Sigmoid colon (tissue), 7 donors: ENCODE measurements around the gene NLGN1. TPM values are rescaled to one million over a fixed set of nuclear protein-coding genes. Genes with fewer than 3 reads are reported as not detected.

Experiments used
- DNase-seq: peaks from one replicate; pipeline ENCODE4 v3.0.0-alpha.2; 2019
- H3K27ac ChIP-seq, 4 donors: fragments of 200-600 bp; sonication (generic); one replicate each; pipeline ENCODE4 v1.5.1; 2016 to 2019; ENCODE audit warnings: mild to moderate bottlenecking in 1 of 4
- H3K27me3 ChIP-seq, 3 donors: fragments of 200-600 bp; sonication (generic); one replicate each; pipeline ENCODE4 v1.5.1; 2019; ENCODE audit warnings: mild to moderate bottlenecking in 1 of 3
- H3K36me3 ChIP-seq, 4 donors: fragments of 200-600 bp; sonication (generic); one replicate each; pipeline ENCODE4 v1.5.1; 2016 to 2019
- H3K4me1 ChIP-seq, 4 donors: fragments of 200-600 bp; sonication (generic); one replicate each; pipeline ENCODE4 v1.5.1; 2017 to 2019
- H3K4me3 ChIP-seq, 4 donors: fragments of 200-600 bp; sonication (generic); one replicate each; pipeline ENCODE4 v1.5.1; 2017 to 2019; ENCODE audit warnings: mild to moderate bottlenecking in 2 of 4, moderate library complexity in 1 of 4
- H3K9me3 ChIP-seq, 4 donors: fragments of 200-600 bp in 3 of 4; sonication (generic) in 3 of 4; one replicate each; pipeline versions ENCODE4 v1.5.1 to v1.6.1; 2013 to 2019
- EP300 ChIP-seq, 4 donors: sonication (generic); formaldehyde crosslinking; IDR thresholded peaks; one replicate each; pipeline ENCODE4 v1.6.1; 2017; ENCODE audit warnings: antibody characterized with exemption in 4 of 4
- POLR2A ChIP-seq, 2 donors: fragments of 450-650 bp; IDR thresholded peaks; one replicate each; pipeline ENCODE4 v1.6.1; 2016; ENCODE audit warnings: antibody characterized with exemption in 2 of 2, mild to moderate bottlenecking in 2 of 2, moderate library complexity in 2 of 2
- POLR2AphosphoS5 ChIP-seq, 4 donors: sonication (generic); formaldehyde crosslinking; IDR thresholded peaks; one replicate each; pipeline ENCODE4 v1.6.1; 2017; ENCODE audit warnings: antibody characterized with exemption in 4 of 4
- WGBS, 2 donors: extraction: QIAGEN DNeasy Blood & Tissue Kit; methylation state at CpG; one replicate each; pipeline ENCODE4 v1.1.7; 2013; 5-methylcytosine and 5-hydroxymethylcytosine counted together
- intact Hi-C: fragments of 100-400 bp; cut with DNase I; formaldehyde crosslinking; loops from one replicate; pipeline ENCODE4 v1.15.1; 2023
- polyA plus RNA-seq, 3 donors: library from polyadenylated mRNA; stranded (reverse); fragments of 200-250 nt; gene quantifications; one replicate each; pipeline ENCODE4 v1.2.3, GENCODE V29; 2013
- total RNA-seq, 4 donors: library from RNA; depleted of rRNA; stranded (reverse); fragments of >200 nt; gene quantifications; one replicate each; pipeline ENCODE4 v1.1.0, GENCODE V29; 2016
- TF ChIP-seq, protein P1 (sequence below), 4 experiments: fragments of 450-650 bp in 3 of 4; fragments of 200-600 bp in 1 of 4; IDR thresholded peaks; one replicate each; pipeline ENCODE4 v1.5.1; 2016 to 2019; ENCODE audit warnings: antibody characterized with exemption in 4 of 4, mild to moderate bottlenecking in 3 of 4, moderate library complexity in 2 of 4
- donor health status: healthy with polysubstance abuse.
- donor health status: Bipolar disorder and iron deficiency.
- donor health status: healthy.

NLGN1 gene
- total and polyA plus RNA-seq, 7 donors: under 0.01 to 33.5 (median 28.3) TPM; not detected in 1

DNA sequence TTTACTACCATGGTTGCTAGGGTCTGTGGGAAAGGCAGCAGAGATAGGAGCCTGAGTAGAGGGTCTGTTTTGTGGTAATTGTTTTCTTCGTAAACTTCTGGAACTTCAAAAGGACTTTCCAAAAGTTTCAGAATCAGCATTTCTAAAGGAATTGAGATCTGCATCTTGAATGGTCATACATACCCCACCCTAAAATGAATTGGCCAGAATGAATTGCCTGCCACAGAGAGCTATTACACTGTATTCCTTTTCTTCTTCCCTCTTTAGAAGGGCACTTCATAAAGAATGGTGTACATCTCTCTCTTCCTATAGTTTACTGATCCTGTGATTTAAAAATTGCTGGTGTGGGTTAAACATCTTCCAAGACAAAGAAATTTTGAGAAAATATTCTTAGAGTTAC lies 525.7 kb downstream of the NLGN1 start:
- 88 to 95% methylated on average over 1 of the region's 1 CpG for whole genome bisulfite sequencing, 2 donors
- TF ChIP-seq, protein P1, sequence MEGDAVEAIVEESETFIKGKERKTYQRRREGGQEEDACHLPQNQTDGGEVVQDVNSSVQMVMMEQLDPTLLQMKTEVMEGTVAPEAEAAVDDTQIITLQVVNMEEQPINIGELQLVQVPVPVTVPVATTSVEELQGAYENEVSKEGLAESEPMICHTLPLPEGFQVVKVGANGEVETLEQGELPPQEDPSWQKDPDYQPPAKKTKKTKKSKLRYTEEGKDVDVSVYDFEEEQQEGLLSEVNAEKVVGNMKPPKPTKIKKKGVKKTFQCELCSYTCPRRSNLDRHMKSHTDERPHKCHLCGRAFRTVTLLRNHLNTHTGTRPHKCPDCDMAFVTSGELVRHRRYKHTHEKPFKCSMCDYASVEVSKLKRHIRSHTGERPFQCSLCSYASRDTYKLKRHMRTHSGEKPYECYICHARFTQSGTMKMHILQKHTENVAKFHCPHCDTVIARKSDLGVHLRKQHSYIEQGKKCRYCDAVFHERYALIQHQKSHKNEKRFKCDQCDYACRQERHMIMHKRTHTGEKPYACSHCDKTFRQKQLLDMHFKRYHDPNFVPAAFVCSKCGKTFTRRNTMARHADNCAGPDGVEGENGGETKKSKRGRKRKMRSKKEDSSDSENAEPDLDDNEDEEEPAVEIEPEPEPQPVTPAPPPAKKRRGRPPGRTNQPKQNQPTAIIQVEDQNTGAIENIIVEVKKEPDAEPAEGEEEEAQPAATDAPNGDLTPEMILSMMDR (IDR thresholded peaks at IDR 0.05): no peak
- TF ChIP-seq EP300 (IDR thresholded peaks at IDR 0.05): no peak
- TF ChIP-seq POLR2A (IDR thresholded peaks at IDR 0.05): no peak
- no peak for TF ChIP-seq POLR2AphosphoS5 (IDR thresholded peaks at IDR 0.05)
- no peak overlapping the region for H3K27ac ChIP-seq
- H3K4me1 ChIP-seq: no peaks in the 10 kb centered on the region
- H3K4me3 ChIP-seq: no peak overlapping the region
- no peak for DNase-seq
- H3K9me3 ChIP-seq: no peaks in the 10 kb centered on the region
- H3K36me3 ChIP-seq: no peaks in the 10 kb centered on the region
- no peaks in the 10 kb centered on the region for H3K27me3 ChIP-seq
- intact Hi-C loops: no loop called here

- intact Hi-C loops: no loop called here
- 86% methylated on average over 2 of the region's 2 CpGs for WGBS, 2 donors
- no peak for TF ChIP-seq EP300 (IDR thresholded peaks at IDR 0.05)
- TF ChIP-seq POLR2A (IDR thresholded peaks at IDR 0.05): no peak
- TF ChIP-seq POLR2AphosphoS5 (IDR thresholded peaks at IDR 0.05): no peak
- TF ChIP-seq, protein P1 (IDR thresholded peaks at IDR 0.05): no peak
Measured at GRCh38 chr3:173930251-173930650, 532.7 kb downstream of the NLGN1 start.

GRCh38 chr3:173932624-173933023 lies 535.1 kb downstream of the NLGN1 start:
- no peaks in the 10 kb centered on the region for H3K9me3 ChIP-seq
- intact Hi-C loops: no loop called here
- no peaks in the 10 kb centered on the region for H3K4me1 ChIP-seq
- DNase-seq: no peak
- H3K4me3 ChIP-seq: no peak overlapping the region
- TF ChIP-seq POLR2AphosphoS5 (IDR thresholded peaks at IDR 0.05) (no peak), EP300 (IDR thresholded peaks at IDR 0.05) (no peak)
- TF ChIP-seq, protein P1 (IDR thresholded peaks at IDR 0.05): no peak
- no peaks in the 10 kb centered on the region for H3K36me3 ChIP-seq
- no peaks in the 10 kb centered on the region for H3K27me3 ChIP-seq
- H3K27ac ChIP-seq: no peak overlapping the region

More at GRCh38 chr3:173930251-173930650, 532.7 kb downstream of the NLGN1 start:
- H3K4me3 ChIP-seq: no peak overlapping the region
- H3K27ac ChIP-seq: no peak overlapping the region
- H3K4me1 ChIP-seq: no peaks in the 10 kb centered on the region
- H3K9me3 ChIP-seq: no peaks in the 10 kb centered on the region
- no peak for DNase-seq
- H3K36me3 ChIP-seq: no peaks in the 10 kb centered on the region
- H3K27me3 ChIP-seq: no peaks in the 10 kb centered on the region

DNA sequence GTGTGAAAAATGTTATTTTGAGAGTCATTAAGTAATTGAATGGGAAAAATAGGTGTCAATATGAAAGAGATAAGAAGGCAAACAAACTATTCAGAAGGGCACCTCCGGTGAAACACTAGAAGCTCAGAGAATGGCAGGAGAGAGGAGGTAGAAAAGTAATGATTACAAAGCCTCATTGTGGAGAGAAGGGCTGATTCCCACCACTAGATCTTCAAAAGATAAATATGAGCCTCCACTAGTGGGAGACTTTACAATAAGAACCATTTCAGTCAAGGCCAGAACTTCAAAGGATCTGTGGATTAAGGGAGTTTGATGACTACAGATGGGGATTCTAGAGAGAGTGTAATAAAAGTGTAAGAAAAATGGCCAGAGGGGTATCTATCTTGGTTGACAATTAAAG lies 535.6 kb downstream of the NLGN1 start:
- no peaks in the 10 kb centered on the region for H3K27me3 ChIP-seq
- no peak overlapping the region for H3K27ac ChIP-seq
- intact Hi-C loops: no loop called here
- peaks cover 0 to 1% (median 0%) of the 10 kb centered on the region in 4 donors for H3K4me1 ChIP-seq
- H3K36me3 ChIP-seq: no peaks in the 10 kb centered on the region
- 42 to 67% methylated on average over 1 of the region's 1 CpG for WGBS, 2 donors
- no peaks in the 10 kb centered on the region for H3K9me3 ChIP-seq
- TF ChIP-seq, protein P1 (IDR thresholded peaks at IDR 0.05): no peak
- TF ChIP-seq POLR2A (IDR thresholded peaks at IDR 0.05): no peak
- no peak for TF ChIP-seq EP300 (IDR thresholded peaks at IDR 0.05)
- no peak for TF ChIP-seq POLR2AphosphoS5 (IDR thresholded peaks at IDR 0.05)
- no peak for DNase-seq
- no peak overlapping the region for H3K4me3 ChIP-seq

- H3K9me3 ChIP-seq: no peaks in the 10 kb centered on the region
- peaks cover 0 to 5% (median 0%) of the 10 kb centered on the region in 4 donors for H3K4me1 ChIP-seq
- no peaks in the 10 kb centered on the region for H3K36me3 ChIP-seq
- no peaks in the 10 kb centered on the region for H3K27me3 ChIP-seq
- DNase-seq: no peak
- no peak overlapping the region for H3K27ac ChIP-seq
- TF ChIP-seq POLR2AphosphoS5 (IDR thresholded peaks at IDR 0.05): no peak
- no peak for TF ChIP-seq EP300 (IDR thresholded peaks at IDR 0.05)
- TF ChIP-seq, protein P1 (IDR thresholded peaks at IDR 0.05): no peak
- TF ChIP-seq POLR2A (IDR thresholded peaks at IDR 0.05): no peak
- WGBS, 2 donors: 48 to 54% methylated on average over 2 of the region's 2 CpGs
- H3K4me3 ChIP-seq: no peak overlapping the region
- intact Hi-C loops: no loop called here
Measured at GRCh38 chr3:173936316-173936715, 538.8 kb downstream of the NLGN1 start.
